Fibroblast of peridontal ligament (primary cell): Measurements from ENCODE around the gene DST.

ENCODE experiments used
- DNase-seq: peaks from one replicate; pipeline ENCODE4 v3.0.0-alpha.2; 2010; ENCODE audit errors: extremely low read depth

The DST gene

DNA sequence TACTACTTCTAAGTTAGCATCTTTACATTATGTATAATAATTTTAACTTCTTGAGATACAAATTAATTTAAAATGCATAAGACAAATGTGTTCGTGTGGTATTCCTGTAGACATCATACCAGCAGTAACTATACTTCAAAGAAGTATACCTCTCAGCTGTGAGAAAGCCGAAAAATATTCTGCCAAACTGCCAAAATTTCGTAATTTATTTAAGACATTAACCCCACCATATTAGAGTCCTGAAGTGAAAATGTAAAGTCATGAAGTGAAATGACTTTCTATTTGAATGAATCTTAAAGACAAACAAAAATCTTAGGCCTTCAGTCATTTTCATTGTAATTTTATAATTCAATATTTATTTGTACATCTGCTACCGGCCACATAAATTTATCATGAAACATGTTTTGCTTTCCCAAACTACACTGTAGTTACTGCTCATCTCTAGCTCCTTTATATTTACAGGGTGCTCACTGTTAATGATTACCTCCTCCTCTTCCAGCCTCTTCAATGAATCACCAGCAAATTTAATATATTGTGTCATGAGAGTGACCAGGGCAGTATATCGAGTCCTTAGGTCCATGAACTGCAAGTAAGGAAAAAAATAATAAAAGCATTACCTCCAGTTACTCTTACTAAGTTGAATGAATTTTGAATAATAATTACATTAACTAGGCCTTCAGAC, 18.5 kb downstream of the DST start:
- DNase-seq = no peak

DNA sequence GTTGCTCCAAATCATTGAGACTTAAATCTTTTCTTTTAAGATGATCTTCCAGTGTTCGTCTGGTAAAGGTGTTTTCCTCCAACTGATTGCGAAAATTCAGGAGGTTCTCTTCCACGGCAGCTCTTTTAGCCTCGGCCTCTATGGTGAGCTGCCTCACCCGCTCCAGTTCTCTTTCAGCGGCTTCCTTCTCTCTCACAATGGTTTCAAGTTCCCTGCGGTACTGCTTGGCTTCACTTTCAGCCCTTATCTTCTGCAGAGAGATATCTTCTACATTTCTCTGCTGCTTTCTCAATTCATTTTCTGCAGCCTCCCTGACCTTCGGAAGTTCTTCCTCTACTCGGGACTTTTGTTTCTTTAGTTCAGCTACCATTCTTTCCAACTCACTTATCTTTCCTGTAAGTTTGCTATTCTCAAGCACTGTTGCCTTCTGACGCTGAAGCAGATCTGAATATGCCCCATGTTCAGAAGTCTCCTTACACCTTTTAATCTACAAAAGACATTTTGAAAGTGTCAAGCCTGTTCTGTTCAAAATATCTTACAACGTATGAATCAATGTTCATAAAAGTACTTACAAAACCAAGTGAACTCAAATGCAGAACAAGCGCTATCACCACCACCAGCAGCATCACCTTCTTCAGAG, 22.3 kb downstream of the DST start:
- DNase-seq = no peak

DNA sequence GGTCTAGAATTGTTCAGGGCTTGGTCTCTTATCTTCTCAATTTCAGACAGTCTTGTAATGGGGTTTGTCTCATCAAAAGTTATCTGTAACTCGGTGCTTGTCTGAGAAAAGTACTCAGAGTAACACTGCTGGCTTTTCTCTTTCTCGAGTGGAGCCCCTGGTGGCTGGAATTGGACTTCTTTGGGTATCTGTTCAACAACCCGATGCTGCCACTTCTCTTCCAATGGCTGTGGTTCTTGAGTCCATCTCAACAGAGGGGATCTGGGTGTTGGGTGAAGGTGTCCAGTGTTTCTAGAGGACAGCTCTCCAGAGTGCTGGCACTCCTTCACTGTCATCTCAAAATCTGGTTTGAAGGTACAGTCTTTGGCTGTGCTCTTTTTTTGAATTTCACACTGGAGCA, 24.6 kb downstream of the DST start:
- no peak for DNase-seq

DNA sequence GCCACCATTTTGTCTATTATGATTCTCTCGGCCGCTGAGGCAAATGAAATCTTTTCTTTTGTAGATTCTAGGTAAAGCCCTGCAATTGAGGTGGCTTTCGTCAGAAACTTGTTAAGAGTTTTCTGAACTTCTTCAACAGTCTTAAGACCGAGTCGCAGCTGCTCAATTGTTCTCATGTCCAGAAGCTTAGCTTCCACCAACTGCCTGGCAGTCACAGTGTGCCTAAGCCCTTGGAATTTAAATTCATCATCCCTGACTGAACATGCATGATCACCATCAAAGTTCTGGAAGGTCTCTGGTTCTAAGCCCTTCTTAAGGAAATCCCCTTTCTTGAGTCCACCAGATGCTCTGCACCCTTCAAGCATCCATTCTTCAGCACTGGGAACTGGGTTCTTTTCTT, 25.7 kb downstream of the DST start:
- DNase-seq = no peak

GRCh38 chr6:56613247-56613851, 29.3 kb downstream of the DST start:
- no peak for DNase-seq

GRCh38 chr6:56608332-56608731, 34.4 kb downstream of the DST start:
- no peak for DNase-seq

DNA sequence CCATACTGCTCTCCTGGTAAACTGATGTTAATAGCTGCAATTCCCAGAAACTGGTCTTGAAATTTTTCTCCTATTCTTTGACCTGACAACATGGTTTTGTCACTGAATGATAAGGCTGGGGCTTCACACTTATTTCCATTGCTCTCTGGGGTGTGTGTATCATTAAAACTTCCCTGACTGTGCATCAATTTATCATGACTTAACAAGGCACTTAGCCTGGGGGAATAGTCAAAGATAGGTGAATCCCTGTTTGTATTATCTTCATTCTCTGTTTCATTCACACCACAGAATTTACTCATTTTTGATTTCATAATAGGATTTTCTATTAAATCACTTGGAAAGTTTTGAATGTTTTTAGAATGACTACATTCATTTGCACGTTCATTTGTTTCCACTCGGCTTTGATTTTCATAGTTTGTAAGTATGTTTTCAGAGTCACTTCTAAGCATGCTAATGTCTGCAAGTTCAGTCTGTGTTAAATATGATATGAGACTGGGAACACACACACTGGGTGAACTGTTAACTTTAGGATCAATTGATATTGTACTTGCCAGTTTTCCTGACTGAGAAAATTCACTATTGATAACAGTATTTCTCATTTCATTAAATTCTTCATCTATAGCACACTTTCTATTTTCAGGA, 35.5 kb downstream of the DST start:
- no peak for DNase-seq

- DNase-seq = no peak
Observed at GRCh38 chr6:56605435-56605834, 37.3 kb downstream of the DST start.

GRCh38 chr6:56604186-56604585, 38.5 kb downstream of the DST start:
- DNase-seq = no peak

DNA sequence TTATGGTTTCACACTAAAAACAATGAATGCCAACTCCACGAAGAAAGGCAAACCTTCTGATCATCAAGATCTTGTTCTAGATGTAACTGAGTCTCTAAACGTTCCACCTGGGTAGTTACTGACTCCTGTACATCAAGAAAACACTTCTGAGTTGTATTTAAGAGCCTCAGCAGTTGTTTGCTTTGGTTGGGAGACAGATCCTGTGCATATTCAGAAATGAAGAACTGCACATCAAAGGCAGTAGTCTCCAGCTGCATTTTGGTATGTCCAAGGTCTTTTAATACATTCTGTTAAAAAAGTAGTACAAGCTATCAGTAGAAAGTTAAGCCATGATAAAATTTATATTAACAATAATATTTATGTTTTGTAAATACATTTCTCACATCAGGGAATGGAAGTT, 41.3 kb downstream of the DST start:
- DNase-seq = no peak

DNA sequence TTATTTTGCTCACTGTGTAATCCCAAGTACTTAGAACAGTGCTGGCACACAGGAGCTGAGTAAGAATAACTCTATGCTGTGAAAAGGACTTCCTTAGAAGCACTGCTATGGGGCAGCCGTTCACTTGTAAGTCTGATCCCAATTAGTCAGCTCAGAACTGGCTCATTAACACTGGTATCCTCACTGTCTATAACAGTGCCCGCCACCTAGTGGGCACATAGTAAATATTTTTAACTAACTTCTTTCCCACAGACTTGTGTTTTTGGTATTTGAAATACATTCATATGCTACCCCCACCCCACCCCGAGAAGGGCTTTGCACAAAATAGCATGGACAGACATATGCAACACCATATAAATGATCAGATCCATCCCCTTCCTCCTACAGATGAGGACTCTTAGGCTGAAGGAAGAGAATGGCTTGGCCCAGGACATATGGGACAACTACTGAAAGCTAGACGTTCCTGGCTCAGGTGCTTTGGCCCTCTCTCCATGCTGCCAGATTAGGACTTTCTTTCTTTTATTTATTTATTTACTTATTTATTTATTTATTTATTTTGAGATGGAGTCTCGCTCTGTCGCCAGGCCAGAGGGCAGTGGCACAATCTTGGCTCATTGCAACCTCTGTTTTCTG, 47.1 kb downstream of the DST start:
- DNase-seq = peak; percentile 55

- no peak for DNase-seq
Observed at GRCh38 chr6:56594699-56595098, 48.0 kb downstream of the DST start.

GRCh38 chr6:56593801-56594318, 48.8 kb downstream of the DST start:
- DNase-seq = peak; percentile 68

DNA sequence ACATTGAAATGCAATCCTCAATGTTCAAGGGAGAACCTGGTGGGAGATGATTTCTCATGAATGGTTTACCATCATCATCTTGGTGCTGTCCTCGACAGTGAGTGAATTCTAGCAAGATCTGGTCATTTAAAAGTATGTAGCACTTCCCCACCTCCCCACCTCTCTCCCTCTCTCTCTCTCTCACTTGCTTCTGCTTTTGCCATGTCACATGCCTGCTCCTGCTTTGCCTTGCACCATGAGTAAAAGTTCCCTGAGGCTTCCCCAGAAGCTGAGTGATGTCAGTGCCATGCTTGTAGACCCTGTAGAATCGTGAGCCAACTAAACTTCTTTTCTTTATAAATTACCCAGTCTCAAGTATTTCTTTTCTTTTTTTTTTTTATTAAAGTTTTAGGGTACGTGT, 60.5 kb downstream of the DST start:
- DNase-seq = no peak

GRCh38 chr6:56581296-56581925, 61.3 kb downstream of the DST start:
- peak; percentile 26 for DNase-seq

- no peak for DNase-seq
Observed at GRCh38 chr6:56580271-56580670, 62.4 kb downstream of the DST start.

DNA sequence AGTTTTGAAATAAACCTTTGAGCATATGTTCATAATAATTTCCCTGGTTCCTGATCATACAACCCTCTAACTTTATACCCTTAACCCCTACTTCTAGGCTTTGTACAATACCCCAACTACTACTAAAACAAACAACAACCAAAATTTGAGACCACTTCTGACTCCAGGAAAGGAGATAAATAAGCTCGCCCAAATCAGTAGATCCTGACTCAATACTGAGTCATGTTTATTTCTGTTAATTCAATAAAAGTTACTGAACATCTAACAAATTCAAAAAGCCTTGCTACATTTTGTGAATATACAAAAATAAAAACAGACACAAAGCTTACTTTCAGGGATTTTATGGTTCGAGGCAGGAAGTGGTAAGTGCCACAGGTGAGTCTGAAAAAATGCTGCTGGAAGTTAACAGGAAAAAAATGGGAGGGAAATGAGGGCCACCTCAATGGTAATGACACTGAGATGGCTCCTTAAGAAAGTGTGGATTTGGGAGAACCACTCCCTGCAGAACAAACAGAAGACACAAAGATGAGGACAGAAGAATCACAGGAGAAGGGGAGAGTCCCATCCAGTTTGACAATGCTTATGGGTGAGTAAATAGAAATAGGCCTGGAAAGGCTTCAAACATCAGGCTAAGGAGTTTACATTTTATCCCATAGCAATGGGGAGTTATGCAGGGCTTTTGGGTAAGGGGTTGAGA, 63.4 kb downstream of the DST start:
- DNase-seq = no peak

DNA sequence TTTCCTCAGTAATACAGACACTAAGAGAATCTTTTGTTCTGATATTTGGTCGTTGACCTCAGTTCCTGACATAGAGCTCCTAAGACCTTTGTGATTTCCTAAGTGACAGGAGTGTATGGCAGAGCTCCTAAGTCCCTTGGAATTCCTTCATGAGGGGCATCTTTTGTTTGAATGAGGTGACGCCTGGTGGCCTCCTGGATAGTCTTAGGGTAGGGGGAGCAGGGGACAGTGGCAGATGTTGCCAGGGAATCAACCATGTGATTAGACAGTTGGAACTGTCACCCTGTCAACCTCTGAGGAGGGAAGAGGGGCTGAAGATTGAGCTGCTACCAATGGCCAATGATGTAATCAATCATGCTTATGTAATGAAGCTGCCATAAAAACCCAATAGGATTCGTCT, 67.0 kb downstream of the DST start:
- DNase-seq = no peak

DNA sequence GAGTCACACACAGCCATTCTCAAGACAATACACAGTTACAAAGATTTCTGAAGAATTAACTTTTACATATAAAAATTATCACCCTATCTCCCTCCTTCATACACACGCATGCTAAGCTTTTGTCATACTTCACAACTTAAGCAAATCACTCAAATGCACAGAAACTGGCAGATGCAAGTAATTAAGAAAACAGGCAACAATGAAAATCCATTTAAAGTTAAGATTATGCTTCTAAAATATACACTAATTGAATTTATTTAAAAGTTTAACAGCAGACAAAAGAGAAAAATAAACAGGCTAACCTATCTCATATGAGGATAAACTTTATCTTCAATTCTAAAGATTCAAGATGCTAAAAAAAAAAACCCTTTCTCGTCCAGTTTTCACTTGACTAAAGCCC, 68.4 kb downstream of the DST start:
- no peak for DNase-seq

DNA sequence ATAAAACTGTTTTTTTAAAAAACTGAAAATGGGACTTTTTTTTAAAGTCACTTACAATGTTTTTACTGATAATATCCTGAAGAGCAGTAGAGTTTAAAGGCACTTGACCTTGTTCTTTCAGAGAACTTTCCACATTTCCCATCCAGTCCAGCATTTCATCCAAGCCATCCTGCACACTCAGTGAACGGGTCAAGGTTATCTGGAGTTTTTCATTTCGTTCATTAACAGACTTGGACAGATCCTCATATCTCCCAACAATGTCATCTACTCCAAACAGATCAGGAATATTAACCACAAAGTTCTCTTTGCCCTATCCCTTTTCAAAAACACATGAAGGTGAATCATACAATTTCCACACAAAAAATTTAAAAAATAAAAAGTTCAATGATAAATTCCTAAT, 69.1 kb downstream of the DST start:
- DNase-seq = no peak

DNA sequence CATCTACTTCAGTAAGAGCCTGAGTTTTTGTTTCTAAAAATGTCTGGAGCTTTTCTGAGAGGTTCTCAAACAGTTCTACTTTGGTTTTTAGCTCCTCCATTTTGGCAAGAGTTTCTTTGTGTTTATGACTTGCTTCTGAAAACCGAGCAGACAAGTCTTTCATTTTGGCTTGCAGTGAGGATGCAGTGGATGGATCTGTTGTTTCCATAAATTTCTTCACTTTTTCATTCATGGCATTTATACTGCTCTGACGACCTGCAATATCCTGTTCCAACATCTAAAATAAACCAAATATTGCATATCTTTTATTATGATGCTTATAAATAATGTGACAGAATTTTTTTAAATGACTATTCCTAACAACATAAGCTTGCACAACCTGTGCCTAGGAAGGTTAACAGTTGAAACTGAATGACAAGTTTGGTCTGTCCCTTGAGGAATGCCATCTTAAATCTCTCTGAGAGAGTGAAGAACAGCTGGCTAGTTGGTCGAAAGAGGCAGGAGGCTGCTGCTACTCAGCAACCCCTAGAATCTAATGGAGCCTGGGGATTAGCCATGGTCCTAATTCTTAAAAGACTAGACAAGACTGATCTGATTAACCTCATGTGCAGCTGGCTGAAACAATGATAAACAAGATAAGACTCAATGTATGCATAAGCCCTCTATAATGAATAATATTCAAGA, 69.8 kb downstream of the DST start:
- DNase-seq = no peak
